ENCODE measurements around the gene PROCA1.

DNA sequence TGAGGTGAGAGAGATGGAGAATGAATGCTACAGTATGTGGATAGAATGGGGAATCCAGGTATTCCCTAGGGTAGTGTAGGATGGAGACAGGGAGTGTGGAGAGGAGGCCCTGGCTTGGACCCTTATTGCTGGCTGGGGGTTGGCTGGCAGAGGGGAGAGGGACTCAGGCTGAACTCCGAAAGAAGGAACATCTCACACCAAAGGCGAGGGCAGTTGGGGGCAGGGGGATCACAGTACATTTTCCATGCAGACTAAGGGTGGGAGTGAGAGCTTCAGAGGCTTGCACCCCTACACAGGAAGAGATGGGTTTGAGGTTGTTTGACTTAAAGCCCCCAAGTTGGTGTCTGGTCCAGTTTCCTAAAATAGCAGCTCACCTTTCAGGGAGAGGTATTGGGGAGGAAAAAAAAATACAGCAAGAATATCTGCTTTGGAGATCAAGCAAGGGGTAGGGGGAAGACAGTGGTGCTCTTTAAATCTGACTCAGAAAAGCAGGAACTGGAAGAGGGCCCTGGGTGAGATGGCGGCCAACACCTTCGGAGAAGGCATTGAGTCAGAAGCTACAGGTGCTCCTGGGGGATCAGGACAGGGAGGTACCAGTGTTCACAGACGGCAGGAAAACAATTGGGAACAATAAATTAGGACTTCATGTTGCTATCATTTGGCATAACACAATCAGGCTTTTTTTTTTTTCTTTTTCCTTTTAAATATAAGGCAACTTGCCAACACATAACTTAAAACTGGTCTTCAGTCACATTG is 44.5 kb upstream of the PROCA1 start:
- TF ChIP-seq POLR2AphosphoS5 (IDR thresholded peaks at IDR 0.05; ENCODE audit: low read depth, low read length), result no peak
- TF ChIP-seq, protein P1, sequence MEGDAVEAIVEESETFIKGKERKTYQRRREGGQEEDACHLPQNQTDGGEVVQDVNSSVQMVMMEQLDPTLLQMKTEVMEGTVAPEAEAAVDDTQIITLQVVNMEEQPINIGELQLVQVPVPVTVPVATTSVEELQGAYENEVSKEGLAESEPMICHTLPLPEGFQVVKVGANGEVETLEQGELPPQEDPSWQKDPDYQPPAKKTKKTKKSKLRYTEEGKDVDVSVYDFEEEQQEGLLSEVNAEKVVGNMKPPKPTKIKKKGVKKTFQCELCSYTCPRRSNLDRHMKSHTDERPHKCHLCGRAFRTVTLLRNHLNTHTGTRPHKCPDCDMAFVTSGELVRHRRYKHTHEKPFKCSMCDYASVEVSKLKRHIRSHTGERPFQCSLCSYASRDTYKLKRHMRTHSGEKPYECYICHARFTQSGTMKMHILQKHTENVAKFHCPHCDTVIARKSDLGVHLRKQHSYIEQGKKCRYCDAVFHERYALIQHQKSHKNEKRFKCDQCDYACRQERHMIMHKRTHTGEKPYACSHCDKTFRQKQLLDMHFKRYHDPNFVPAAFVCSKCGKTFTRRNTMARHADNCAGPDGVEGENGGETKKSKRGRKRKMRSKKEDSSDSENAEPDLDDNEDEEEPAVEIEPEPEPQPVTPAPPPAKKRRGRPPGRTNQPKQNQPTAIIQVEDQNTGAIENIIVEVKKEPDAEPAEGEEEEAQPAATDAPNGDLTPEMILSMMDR (IDR thresholded peaks at IDR 0.05), result no peak
